HepG2 (cell line): ENCODE data around the gene PRR19. TPM values are rescaled to one million over a fixed set of nuclear protein-coding genes. Genes with fewer than 3 reads are reported as not detected.

Experiments used
- ARHGAP35 ChIP-seq: sonication (generic); formaldehyde crosslinking; IDR thresholded peaks from 2 replicates; pipeline ENCODE4 v1.9.0; 2022; ENCODE audit warnings: mild to moderate bottlenecking, inconsistent platforms, moderate library complexity, missing genetic modification reagents, borderline replicate concordance
- ATAD3A ChIP-seq: sonication (generic); formaldehyde crosslinking; IDR thresholded peaks from 2 replicates; pipeline ENCODE4 v1.4.0; 2020; ENCODE audit warnings: missing genetic modification reagents
- CBX2 ChIP-seq, 2 experiments: fragments of 200-600 bp in 1 of 2; sonication (generic); formaldehyde crosslinking in 1 of 2; IDR thresholded peaks; 2 replicates each; pipeline versions ENCODE4 v1.7.0 to v1.8.1; 2018 to 2022; ENCODE audit warnings: low read depth in 2 of 2, low read length in 1 of 2, mild to moderate bottlenecking in 1 of 2, missing genetic modification reagents in 1 of 2
- GABPB1 ChIP-seq: IDR thresholded peaks from 2 replicates; pipeline ENCODE4 v1.6.1; 2016; ENCODE audit warnings: mild to moderate bottlenecking, missing genetic modification reagents, moderate library complexity, missing compliant biosample characterization
- HMG20A ChIP-seq: IDR thresholded peaks from 2 replicates; pipeline ENCODE4 v1.6.1; 2016; ENCODE audit warnings: borderline replicate concordance
- MAFG ChIP-seq: sonication (generic); formaldehyde crosslinking; IDR thresholded peaks from 2 replicates; pipeline ENCODE4 v1.5.1; 2020; ENCODE audit warnings: mild to moderate bottlenecking, missing genetic modification reagents
- MLLT10 ChIP-seq: sonication (generic); formaldehyde crosslinking; IDR thresholded peaks from 2 replicates; pipeline ENCODE4 v1.4.0; 2020; ENCODE audit warnings: missing genetic modification reagents
- ONECUT2 ChIP-seq: sonication (generic); formaldehyde crosslinking; IDR thresholded peaks from 2 replicates; pipeline ENCODE4 v1.4.0; 2020; ENCODE audit warnings: missing genetic modification reagents
- PAX8 ChIP-seq: sonication (generic); formaldehyde crosslinking; IDR thresholded peaks from 2 replicates; pipeline ENCODE4 v1.8.0; 2022; ENCODE audit warnings: mild to moderate bottlenecking, missing genetic modification reagents, borderline replicate concordance
- RAD21 ChIP-seq: fragments of 450-650 bp; formaldehyde crosslinking; IDR thresholded peaks from 2 replicates; pipeline ENCODE4 v1.5.0; 2020; ENCODE audit warnings: mild to moderate bottlenecking
- ZMYM3 ChIP-seq: sonication (generic); formaldehyde crosslinking; IDR thresholded peaks from 2 replicates; pipeline ENCODE4 v1.5.1; 2020; ENCODE audit warnings: mild to moderate bottlenecking, missing genetic modification reagents
- ZNF124 ChIP-seq: sonication (generic); formaldehyde crosslinking; IDR thresholded peaks from 2 replicates; pipeline ENCODE4 v1.4.0; 2020; ENCODE audit warnings: missing genetic modification reagents
- ZNF180 ChIP-seq: sonication (generic); formaldehyde crosslinking; IDR thresholded peaks from 2 replicates; pipeline ENCODE4 v1.4.0; 2020; ENCODE audit warnings: low read depth, missing genetic modification reagents, borderline replicate concordance
- ZNF567 ChIP-seq: sonication (generic); formaldehyde crosslinking; IDR thresholded peaks from 2 replicates; pipeline ENCODE4 v1.8.1; 2023; ENCODE audit warnings: mild to moderate bottlenecking, missing genetic modification reagents, borderline replicate concordance
- polyA plus RNA-seq, 8 experiments: library from polyadenylated mRNA; depleted of rRNA in 3 of 8; stranded (reverse) in 7 of 8; unstranded in 1 of 8; fragments of >200 nt; fragmentation: Illumina TruSeq in 4 of 8; extraction: Trizol in 4 of 8; gene quantifications; 2 replicates each; pipeline versions ENCODE4 v1.2.1 to v1.2.3, GENCODE V29; 2011 to 2016; ENCODE audit warnings: low read depth in 4 of 8, missing spikeins in 1 of 8, mixed read lengths in 1 of 8; ENCODE audit not compliant: insufficient read depth in 1 of 8
- total RNA-seq, 5 experiments: library from RNA; depleted of rRNA; stranded (reverse); fragments of >200 nt; fragmentation: Illumina TruSeq; extraction: Trizol; gene quantifications; 2 replicates each; pipeline ENCODE4 v1.2.3, GENCODE V29; 2016; ENCODE audit warnings: low read depth in 1 of 5
- TF ChIP-seq, protein P1 (sequence below): sonication (generic); formaldehyde crosslinking; IDR thresholded peaks from 2 replicates; pipeline ENCODE4 v1.4.0; 2020; ENCODE audit warnings: missing genetic modification reagents
- TF ChIP-seq, protein P2 (sequence below): sonication (generic); formaldehyde crosslinking; IDR thresholded peaks from 2 replicates; pipeline ENCODE4 v1.5.1; 2020; ENCODE audit warnings: missing genetic modification reagents, mild to moderate bottlenecking, borderline replicate concordance
- TF ChIP-seq, protein P3 (sequence below): sonication (generic); formaldehyde crosslinking; IDR thresholded peaks from 2 replicates; pipeline ENCODE4 v1.5.0; 2020; ENCODE audit warnings: missing genetic modification reagents
- TF ChIP-seq, protein P4 (sequence below): sonication (generic); formaldehyde crosslinking; IDR thresholded peaks from 2 replicates; pipeline ENCODE4 v1.8.1; 2023; ENCODE audit warnings: mild to moderate bottlenecking, missing genetic modification reagents
- TF ChIP-seq, protein P5 (sequence below): sonication (generic); formaldehyde crosslinking; IDR thresholded peaks from 2 replicates; pipeline ENCODE4 v1.4.0; 2020; ENCODE audit warnings: mild to moderate bottlenecking, missing genetic modification reagents

PRR19 gene
- total and polyA plus RNA-seq, 2 of the 13 experiments (the other 11 are each of a cell fraction or from before 2014, with no cell fraction given), result 0.21 to 0.33 TPM

DNA sequence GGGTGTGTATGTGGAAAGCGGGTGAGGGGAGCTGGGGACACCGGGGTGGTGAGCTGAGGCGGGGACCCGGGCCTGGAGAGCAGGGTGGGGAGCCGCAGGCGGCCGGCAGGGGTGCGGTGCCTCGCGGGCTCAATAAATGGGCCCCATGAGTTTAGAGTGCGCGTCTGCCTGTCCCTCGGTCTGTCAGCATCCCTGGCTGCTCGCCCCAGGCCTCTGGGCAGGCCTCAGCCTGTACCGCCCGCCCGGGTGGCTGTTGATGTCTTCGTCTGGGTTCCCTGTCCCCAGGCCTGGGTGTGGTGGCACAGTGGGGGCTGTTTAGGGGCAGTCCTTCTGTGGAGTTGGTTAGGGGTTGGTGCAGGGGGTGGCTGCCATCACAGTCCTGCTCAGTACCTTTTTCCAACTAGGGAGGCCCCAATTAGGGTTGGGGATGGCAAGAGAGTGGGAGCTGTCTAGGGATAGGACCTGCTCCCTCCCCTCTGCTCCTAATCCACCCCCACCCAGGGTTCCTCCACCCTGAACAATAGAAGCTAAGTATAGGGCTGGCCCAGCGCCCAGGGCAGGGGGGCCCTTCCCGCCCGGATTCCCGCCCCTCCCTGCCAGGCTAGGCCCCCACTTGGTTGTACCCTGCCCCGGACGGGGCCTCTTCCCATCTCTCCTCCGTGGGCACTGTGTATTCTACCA is 20.6 kb upstream of the PRR19 start (continued):
- TF ChIP-seq, protein P1, sequence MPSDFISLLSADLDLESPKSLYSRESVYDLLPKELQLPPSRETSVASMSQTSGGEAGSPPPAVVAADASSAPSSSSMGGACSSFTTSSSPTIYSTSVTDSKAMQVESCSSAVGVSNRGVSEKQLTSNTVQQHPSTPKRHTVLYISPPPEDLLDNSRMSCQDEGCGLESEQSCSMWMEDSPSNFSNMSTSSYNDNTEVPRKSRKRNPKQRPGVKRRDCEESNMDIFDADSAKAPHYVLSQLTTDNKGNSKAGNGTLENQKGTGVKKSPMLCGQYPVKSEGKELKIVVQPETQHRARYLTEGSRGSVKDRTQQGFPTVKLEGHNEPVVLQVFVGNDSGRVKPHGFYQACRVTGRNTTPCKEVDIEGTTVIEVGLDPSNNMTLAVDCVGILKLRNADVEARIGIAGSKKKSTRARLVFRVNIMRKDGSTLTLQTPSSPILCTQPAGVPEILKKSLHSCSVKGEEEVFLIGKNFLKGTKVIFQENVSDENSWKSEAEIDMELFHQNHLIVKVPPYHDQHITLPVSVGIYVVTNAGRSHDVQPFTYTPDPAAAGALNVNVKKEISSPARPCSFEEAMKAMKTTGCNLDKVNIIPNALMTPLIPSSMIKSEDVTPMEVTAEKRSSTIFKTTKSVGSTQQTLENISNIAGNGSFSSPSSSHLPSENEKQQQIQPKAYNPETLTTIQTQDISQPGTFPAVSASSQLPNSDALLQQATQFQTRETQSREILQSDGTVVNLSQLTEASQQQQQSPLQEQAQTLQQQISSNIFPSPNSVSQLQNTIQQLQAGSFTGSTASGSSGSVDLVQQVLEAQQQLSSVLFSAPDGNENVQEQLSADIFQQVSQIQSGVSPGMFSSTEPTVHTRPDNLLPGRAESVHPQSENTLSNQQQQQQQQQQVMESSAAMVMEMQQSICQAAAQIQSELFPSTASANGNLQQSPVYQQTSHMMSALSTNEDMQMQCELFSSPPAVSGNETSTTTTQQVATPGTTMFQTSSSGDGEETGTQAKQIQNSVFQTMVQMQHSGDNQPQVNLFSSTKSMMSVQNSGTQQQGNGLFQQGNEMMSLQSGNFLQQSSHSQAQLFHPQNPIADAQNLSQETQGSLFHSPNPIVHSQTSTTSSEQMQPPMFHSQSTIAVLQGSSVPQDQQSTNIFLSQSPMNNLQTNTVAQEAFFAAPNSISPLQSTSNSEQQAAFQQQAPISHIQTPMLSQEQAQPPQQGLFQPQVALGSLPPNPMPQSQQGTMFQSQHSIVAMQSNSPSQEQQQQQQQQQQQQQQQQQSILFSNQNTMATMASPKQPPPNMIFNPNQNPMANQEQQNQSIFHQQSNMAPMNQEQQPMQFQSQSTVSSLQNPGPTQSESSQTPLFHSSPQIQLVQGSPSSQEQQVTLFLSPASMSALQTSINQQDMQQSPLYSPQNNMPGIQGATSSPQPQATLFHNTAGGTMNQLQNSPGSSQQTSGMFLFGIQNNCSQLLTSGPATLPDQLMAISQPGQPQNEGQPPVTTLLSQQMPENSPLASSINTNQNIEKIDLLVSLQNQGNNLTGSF, result no peak
- TF ChIP-seq ZMYM3 (CRISPR knock-in tag), result no peak
- TF ChIP-seq MAFG (CRISPR knock-in tag), result no peak
- TF ChIP-seq ZNF180 (CRISPR knock-in tag), result no peak
- no peak for TF ChIP-seq MLLT10 (CRISPR knock-in tag)
- no peak for TF ChIP-seq CBX2 (IDR thresholded peaks at IDR 0.05; ENCODE audit: low read depth, low read length)
- TF ChIP-seq CBX2 (CRISPR knock-in tag; IDR thresholded peaks at IDR 0.05; ENCODE audit: low read depth), result no peak
- TF ChIP-seq, protein P2, sequence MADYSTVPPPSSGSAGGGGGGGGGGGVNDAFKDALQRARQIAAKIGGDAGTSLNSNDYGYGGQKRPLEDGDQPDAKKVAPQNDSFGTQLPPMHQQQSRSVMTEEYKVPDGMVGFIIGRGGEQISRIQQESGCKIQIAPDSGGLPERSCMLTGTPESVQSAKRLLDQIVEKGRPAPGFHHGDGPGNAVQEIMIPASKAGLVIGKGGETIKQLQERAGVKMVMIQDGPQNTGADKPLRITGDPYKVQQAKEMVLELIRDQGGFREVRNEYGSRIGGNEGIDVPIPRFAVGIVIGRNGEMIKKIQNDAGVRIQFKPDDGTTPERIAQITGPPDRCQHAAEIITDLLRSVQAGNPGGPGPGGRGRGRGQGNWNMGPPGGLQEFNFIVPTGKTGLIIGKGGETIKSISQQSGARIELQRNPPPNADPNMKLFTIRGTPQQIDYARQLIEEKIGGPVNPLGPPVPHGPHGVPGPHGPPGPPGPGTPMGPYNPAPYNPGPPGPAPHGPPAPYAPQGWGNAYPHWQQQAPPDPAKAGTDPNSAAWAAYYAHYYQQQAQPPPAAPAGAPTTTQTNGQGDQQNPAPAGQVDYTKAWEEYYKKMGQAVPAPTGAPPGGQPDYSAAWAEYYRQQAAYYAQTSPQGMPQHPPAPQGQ (CRISPR knock-in tag), result no peak
- TF ChIP-seq RAD21, result no peak
- TF ChIP-seq ARHGAP35, result no peak
- no peak for TF ChIP-seq ONECUT2 (CRISPR knock-in tag)
- no peak for TF ChIP-seq PAX8 (CRISPR knock-in tag)
- TF ChIP-seq GABPB1 (CRISPR knock-in tag), result peak; percentile 25; the same call in 1 of the 2 replicates
- TF ChIP-seq HMG20A (CRISPR knock-in tag), result no peak
- TF ChIP-seq, protein P3, sequence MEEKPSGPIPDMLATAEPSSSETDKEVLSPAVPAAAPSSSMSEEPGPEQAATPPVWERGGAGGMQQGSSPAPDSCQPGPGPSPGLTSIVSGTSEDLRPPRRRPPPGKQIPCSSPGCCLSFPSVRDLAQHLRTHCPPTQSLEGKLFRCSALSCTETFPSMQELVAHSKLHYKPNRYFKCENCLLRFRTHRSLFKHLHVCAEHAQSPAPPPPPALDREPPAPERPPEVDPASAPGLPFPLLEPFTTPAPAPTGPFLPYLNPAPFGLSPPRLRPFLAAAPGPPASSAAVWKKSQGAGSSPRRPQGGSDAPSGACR (CRISPR knock-in tag), result no peak
- TF ChIP-seq ATAD3A (CRISPR knock-in tag), result no peak
- TF ChIP-seq ZNF124 (CRISPR knock-in tag), result no peak
- TF ChIP-seq ZNF567 (CRISPR knock-in tag), result no peak
- TF ChIP-seq, protein P4, sequence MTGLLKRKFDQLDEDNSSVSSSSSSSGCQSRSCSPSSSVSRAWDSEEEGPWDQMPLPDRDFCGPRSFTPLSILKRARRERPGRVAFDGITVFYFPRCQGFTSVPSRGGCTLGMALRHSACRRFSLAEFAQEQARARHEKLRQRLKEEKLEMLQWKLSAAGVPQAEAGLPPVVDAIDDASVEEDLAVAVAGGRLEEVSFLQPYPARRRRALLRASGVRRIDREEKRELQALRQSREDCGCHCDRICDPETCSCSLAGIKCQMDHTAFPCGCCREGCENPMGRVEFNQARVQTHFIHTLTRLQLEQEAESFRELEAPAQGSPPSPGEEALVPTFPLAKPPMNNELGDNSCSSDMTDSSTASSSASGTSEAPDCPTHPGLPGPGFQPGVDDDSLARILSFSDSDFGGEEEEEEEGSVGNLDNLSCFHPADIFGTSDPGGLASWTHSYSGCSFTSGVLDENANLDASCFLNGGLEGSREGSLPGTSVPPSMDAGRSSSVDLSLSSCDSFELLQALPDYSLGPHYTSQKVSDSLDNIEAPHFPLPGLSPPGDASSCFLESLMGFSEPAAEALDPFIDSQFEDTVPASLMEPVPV (CRISPR knock-in tag), result no peak
- TF ChIP-seq, protein P5, sequence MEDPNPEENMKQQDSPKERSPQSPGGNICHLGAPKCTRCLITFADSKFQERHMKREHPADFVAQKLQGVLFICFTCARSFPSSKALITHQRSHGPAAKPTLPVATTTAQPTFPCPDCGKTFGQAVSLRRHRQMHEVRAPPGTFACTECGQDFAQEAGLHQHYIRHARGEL, result no peak
